OCI-M1 (cell line): ENCODE results near the gene CHRDL2.

Experiments used
- DNase-seq: peaks from one replicate; lab custom pipeline; 2025; lab: John Stamatoyannopoulos, UW

The CHRDL2 gene

GRCh38 chr11:74685338-74685737 is 45.9 kb downstream of the CHRDL2 start:
- no peak for DNase-seq

DNA sequence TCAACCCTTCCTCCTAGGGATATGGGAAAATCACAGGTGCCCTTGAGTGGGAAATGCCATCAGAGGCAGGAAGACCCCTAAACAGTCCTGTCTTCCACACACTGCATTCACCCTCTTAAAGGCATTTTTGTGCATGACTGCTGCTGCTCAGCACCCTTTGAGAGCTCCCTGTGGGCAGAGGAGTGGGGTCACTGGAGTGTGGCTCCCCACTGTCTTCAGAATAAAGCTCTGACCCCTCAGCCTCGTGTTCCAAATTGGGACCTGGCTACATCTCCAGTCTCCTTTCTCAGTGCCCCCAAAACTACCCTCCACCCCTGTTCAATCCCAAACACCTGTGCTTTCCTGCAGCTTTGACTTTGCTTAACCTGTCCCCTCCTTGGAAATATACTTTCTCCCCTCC is 46.6 kb downstream of the CHRDL2 start:
- no peak for DNase-seq

GRCh38 chr11:74683941-74684481 is 47.2 kb downstream of the CHRDL2 start:
- DNase-seq = no peak

DNA sequence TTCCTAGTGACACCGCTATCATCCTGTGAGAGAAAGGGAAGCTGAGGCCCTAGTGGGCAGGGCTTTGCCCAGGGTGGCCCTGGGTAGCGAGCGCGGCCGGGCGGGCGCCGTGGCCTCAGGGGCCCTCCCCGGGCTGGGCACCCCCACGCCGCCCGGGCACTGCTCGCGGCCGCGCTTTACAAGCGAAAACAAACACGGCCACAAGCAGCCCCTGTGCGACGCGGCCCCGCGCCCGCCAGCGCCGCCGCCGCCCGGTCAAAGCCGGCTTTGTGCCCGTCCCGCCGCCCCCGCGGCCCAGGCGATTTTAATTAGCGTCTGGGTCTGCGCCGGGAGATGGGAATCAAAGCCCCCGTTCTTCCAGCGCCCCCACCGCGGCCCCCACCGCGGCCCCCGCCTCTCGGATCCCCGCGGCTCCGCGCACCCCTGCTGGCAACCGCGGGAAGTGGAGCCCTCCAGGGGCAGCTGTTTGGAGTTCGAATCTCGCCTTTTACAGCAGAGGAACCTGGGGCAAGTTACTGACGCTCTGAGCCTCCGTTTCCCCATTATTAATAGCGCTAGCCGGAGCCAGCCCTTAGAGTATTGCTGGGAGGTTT is 47.9 kb downstream of the CHRDL2 start:
- no peak for DNase-seq

DNA sequence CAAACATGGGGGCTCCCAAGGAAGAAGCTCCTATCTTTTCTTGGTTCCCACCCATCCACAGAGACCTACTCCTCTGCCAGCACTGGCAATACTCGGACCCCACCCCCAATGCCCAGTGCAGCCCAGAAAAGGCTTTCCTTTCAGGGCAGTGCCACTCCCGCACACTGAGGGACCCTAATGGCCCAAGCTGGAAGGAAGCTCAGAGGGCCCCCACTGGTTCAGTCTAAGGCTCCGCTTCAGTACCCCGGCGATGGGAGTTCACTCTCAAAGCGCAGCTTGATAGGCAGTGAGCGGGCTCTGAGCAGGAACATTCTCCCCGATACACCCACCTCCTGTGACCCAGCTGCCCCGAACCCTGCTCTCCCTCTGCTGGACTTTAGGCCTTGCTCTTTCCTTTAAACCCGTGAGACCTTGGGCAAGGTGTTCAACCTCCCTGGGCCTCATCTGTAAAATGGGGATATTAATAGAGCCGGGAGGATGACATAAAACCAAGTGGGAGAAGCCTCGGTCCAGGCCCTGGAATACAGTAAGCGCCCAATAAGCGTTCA is 48.4 kb downstream of the CHRDL2 start:
- DNase-seq = no peak

DNA sequence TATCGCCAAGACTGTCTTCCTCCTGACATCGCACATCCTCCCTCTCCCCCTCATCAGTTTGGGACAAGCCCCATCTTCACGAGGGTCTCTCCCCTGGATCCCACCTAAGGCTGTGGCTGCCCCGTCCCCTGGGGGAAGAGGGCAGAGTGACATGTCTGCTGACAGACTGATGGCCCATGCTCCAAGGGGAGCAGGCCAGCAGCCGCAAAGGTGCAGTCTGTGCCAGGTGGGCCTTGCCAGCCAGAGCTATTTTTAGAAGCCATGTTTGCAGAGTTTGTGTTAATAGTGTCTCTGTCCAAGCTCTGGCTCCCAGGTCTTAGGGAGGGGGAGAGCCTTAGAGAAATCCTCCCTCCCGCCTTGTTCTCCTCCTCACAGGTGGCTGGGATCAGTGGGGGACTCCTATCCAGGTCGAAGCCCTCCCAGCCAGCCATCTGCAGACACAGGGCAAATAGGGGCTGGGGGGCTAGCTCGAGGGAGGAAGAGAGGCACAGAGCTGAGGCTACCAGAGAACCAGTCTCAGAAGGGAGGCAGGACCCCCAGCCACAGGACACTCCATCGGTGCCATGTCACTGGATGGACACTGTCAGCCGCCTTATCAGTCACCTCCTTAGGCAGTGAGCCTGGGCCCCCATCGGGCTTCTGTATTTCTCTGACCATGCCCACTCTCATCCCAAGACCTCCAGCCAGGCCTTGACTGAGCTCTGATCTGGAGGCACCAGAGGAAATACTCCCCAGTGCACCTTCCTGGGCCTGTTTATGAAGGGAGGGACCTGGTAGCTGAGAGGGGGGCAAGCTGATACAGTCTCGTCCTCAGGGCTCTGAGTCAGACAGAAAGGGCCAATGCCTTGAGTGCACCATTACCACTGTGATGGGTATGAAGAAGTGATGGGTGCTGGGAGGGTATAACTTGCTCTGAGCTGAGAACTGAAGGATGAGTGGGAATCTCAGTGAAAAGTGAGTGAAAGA is 49.3 kb downstream of the CHRDL2 start:
- DNase-seq = no peak

DNA sequence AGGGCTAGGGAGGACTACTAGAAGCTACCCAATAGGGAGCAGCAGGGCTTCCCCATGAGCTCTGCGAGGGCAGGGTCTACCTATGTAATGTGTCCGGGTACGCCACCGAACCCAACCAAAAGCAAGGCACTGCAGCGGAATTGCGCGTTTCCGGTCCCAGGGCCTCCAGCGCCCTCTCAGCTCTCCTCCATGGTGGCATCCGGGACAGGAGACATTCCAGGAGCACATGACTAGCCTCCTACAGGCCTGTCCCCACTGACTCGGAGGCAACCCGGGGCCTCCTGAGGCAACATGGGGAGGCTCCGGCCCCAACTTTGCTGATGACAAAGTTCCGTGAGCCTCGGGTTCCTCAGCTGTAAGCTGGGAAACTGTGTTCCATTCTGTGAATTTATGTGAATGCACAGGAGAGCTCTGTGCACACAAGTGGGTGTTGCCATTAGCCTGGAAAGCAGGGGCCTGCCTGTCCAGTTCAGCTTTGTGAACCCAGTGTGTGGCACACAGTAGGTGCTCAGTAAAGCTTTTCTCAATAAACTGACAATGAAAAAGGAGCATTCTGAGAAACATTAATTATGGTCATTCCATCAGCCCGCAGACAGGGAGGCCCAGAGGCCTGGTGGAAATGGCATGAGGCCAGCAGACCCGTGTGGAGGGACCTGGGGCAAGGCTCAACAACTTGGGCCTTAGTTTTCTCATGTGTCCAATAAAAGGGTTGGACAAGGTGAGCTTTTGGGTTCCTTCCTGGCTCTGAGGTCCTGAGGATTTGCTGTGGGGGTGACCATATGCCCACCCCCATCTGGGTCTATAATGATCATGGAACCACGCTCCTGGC is 50.3 kb downstream of the CHRDL2 start:
- DNase-seq = no peak

DNA sequence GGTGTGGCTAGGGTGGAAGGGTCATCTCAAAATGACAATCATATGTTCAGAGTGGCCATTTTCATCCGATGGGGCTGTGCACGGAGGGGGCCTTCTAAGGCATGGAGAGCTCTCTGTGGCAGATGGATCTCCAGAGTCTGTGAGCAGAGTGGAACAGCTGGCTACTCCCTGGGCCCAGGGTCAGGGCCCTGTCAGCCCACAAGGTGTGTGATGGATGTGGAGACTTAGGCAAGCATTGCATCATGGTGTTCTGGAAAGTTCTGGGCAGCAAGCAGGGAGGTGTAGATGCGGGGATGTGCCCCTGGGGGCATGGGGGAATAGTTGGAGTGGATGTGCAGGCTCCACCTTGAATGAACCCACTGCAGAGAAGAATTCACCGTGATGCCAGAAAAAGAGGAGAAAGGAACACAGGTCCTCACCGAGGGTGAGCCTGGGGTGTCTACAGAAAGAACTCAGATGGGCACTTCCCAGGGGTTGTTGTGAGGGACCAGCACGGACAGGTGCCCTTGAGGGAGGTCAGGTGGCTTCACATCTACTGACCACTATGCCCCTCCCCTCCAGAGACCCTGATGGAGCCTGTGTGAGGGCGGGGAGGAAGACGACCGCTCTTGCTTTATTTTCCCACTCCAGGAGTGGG is 51.1 kb downstream of the CHRDL2 start:
- no peak for DNase-seq

GRCh38 chr11:74679513-74679865 is 51.7 kb downstream of the CHRDL2 start:
- no peak for DNase-seq

GRCh38 chr11:74678591-74679512 is 52.4 kb downstream of the CHRDL2 start:
- no peak for DNase-seq

DNA sequence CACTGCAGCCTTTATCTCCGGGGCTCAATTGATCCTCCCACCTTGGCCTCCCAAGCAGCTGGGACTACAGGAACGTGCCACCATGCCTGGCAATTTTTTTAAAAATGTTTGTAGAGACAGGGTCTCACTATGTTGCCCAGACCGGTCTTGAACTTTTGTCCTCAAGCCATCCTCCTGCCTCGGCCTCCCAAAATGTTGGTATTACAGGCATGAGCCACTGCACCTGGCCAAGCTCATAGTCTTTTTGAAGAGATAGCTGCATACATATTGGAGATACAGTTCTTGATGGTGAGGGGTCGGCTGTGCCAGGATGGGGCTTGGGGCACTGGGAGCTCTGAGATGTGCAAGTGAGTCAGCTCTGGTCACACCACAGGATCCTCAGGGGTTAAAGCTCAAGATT is 53.2 kb downstream of the CHRDL2 start:
- DNase-seq = no peak

DNA sequence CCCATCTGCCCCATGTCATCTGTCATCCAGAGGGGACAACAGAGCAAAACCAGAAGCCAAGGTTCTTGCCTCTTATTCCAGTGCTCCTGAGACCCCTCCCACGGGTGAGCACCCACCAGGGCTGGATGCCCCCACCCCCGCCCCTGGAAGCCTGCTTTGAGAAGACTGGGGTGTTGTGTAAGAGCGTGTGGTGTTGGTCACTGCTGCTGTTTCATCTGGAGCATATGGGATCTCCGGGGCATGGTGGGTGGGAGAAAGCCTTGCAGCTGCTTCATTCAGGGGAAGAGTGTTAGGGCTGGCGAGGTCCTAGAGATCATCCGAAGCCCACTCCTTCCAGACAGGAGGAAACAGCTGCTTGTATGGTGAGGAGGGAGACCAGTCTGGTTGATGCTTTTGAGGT is 54.1 kb downstream of the CHRDL2 start:
- no peak for DNase-seq

DNA sequence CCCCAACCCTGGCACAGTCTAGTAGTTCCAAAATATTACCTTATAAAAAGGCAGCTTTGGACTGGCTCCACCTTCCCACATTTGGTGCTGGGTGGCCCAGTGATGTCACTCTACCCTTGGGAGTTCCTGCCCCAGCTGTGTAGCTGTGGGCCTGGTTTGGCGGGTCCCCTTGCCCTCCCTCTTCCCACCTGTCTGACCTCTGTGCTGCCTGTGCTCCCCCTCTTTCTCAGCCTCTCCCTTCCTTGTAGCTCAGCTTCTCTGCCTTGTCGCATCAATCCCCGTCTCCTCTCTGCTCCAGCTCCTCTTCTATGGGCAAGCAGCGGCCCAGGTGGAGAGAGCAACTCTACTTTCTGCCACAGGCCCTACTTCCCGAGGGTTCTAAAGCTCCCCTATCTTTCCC is 54.6 kb downstream of the CHRDL2 start:
- DNase-seq = no peak

GRCh38 chr11:74675761-74676160 is 55.5 kb downstream of the CHRDL2 start:
- DNase-seq = no peak

DNA sequence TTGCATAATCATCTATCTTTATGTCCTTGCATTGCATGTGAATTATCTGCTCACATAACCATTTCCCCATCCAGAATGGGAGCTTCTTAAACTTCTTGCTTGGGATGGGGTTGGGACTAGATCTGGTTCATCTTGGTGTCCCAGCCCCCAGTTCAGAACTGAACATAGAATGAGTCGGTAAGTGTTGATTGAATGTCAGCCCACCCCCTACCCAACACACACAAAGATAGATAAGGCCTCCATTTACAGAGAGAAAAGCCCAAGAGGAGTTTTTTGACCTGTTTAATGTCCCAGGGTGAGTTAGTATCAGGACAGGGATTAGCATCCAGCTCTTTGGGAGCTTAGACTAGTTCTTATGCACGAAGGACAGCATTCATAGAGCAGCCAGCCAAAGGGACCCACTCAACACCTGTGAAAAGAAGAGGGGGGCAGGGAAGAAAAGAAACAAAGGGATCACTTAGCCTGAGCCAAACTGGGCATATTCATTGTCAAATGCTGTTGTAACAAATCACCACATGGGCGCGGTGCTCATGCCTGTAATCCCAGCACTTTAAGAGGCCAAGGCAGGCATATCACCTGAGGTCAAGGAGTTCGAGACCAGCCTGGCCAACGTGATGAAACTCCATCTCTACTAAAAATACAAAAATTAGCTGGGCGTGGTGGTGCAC is 57.4 kb downstream of the CHRDL2 start:
- DNase-seq = no peak

- DNase-seq = peak; percentile 60
Observed at GRCh38 chr11:74672956-74673692, 58.1 kb downstream of the CHRDL2 start.

DNA sequence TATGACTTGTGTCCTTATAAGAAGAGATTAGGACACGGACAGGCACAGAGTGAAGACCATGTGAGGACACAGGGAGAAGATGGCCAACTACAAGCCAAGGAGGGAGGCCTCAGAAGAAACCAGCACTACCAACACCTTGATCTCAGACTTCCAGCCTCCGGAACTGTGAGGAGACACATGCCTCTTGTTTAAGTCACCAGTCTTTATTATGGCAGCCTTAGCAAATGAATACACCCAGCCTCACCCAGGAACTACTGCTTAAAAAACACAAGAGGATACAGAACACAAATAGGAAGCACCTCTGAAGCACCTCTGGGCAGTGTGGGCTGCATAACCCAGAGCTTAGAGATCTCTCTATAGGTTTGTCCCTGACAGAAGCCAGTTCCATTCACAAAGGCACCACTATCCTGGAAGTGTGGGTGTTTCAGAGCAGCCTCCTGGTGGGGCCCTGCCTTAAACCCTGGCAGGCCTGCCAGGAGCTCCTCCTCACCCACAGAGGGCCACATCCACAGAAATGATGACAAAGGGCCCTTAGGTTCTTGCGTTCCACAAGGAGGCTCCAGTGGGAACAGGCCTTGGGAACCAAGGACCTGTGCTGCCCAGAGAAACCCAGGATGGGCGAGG is 58.8 kb downstream of the CHRDL2 start:
- DNase-seq = no peak

DNA sequence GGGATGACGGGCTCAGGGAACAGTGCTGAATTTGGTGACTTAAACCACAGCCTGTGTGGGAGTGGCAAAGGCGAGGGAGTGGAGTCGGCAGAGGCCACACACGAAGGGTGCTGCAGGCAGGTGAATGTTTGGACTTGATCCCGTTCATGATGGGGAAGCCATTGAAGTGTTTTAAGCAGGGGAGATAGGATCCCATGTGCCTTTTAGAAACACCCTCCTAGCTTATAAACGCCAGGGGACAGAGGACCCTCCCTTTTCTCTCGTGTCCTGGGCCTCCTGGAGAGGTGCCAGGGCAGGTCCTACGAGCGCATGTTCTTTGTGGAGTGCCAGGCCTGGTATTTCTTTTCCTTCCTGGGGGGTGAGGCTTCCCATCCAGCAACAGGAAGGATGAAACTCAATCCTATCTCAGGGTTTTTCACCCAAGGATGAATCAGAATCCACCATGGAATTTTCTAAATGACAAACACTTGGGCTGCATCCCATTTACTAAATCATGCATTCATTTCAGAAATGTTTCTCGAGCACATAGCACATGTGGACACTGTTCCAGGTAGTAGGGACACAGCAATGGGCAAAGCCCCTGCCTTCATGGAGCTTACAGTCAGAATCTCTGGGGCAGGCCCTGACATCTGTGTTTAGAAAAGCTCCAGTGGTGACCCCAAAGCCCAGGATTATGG is 59.6 kb downstream of the CHRDL2 start:
- no peak for DNase-seq
